Fibroblast of lung (primary cell): ENCODE results near the gene STPG4. TPM values are rescaled to one million over a fixed set of nuclear protein-coding genes. Genes with fewer than 3 reads are reported as not detected.
"Not testable (repeated sequence)": the region's sequence is repeated elsewhere in the genome, so short reads cannot be mapped to it uniquely, and the experiment has no call there.

Experiments
- DNase-seq, 2 donors: peaks; one replicate each; pipeline versions ENCODE4 v3.0.0 to v3.0.0-alpha.2; 2010; ENCODE audit warnings: low read depth in 2 of 2
- H2AFZ ChIP-seq: 2 replicates; pipeline ENCODE4 v1.5.1; 2012; ENCODE audit warnings: low read length, control low read depth, inconsistent platforms
- H3K27ac ChIP-seq: 2 replicates; pipeline ENCODE4 v1.5.1; 2011; ENCODE audit warnings: low read length, control low read depth; ENCODE audit not compliant: insufficient read depth
- H3K27me3 ChIP-seq: 2 replicates; pipeline ENCODE4 v1.5.1; 2011; ENCODE audit warnings: mild to moderate bottlenecking, low read length; ENCODE audit not compliant: control insufficient read depth, insufficient read depth
- H3K36me3 ChIP-seq: 2 replicates; pipeline ENCODE4 v1.5.1; 2011; ENCODE audit warnings: low read length; ENCODE audit not compliant: control insufficient read depth, insufficient read depth
- H3K4me1 ChIP-seq: 2 replicates; pipeline ENCODE4 v1.5.1; 2011; ENCODE audit warnings: low read length; ENCODE audit not compliant: control insufficient read depth, insufficient read depth; ENCODE audit errors: extremely low read depth
- H3K4me2 ChIP-seq: 2 replicates; pipeline ENCODE4 v1.5.1; 2011; ENCODE audit warnings: low read length, control low read depth; ENCODE audit not compliant: insufficient read depth; ENCODE audit errors: extremely low read depth
- H3K4me3 ChIP-seq, 4 experiments: fragments of 200-600 bp in 1 of 4; sonication (generic) in 1 of 4; replicated peaks in 1 of 4; 2 replicates each; pipeline ENCODE4 v1.5.1; 2011 to 2016; ENCODE audit warnings: low read length in 4 of 4, low read depth in 3 of 4, mild to moderate bottlenecking in 3 of 4, control low read depth in 2 of 4, inconsistent platforms in 1 of 4, mixed read lengths in 1 of 4; ENCODE audit not compliant: insufficient read depth in 1 of 4; ENCODE audit errors: control extremely low read depth in 1 of 4
- H3K79me2 ChIP-seq: 2 replicates; pipeline ENCODE4 v1.5.1; 2012; ENCODE audit warnings: mild to moderate bottlenecking, low read length, inconsistent platforms; ENCODE audit not compliant: control insufficient read depth, insufficient read depth
- H3K9ac ChIP-seq: 2 replicates; pipeline ENCODE4 v1.5.1; 2011; ENCODE audit warnings: mild to moderate bottlenecking, low read length, control low read depth; ENCODE audit not compliant: insufficient read depth
- H3K9me3 ChIP-seq: 2 replicates; pipeline ENCODE4 v1.5.1; 2012; ENCODE audit warnings: low read depth, low read length; ENCODE audit not compliant: control insufficient read depth, insufficient read depth
- H4K20me1 ChIP-seq: 2 replicates; pipeline ENCODE4 v1.5.1; 2011; ENCODE audit warnings: low read length; ENCODE audit not compliant: control insufficient read depth, insufficient read depth; ENCODE audit errors: extremely low read depth
- EZH2 ChIP-seq: IDR thresholded peaks from 2 replicates; pipeline ENCODE4 v1.5.1; 2012; ENCODE audit warnings: low read length, control low read depth, mild to moderate bottlenecking; ENCODE audit errors: missing control alignments
- polyA plus RNA-seq, 2 donors: library from polyadenylated mRNA; depleted of rRNA in 1 of 2; stranded (reverse) in 1 of 2; unstranded in 1 of 2; fragments of >200 nt; gene quantifications; 2 replicates each; pipeline ENCODE4 v1.2.1, GENCODE V29; 2011 to 2012; ENCODE audit warnings: missing spikeins in 1 of 2
- total RNA-seq: library from RNA; depleted of rRNA; stranded (reverse); fragments of >200 nt; gene quantifications from 2 replicates; pipeline ENCODE4 v1.2.1, GENCODE V29; 2014
- TF ChIP-seq, protein P1 (sequence below), 2 donors: IDR thresholded peaks in 1 of 2; conservative IDR thresholded peaks in 1 of 2; 1 replicate in 1 of 2; 2 replicates in 1 of 2; pipeline ENCODE4 v1.5.1; 2011 to 2012; ENCODE audit warnings: low read length in 2 of 2, control low read depth in 1 of 2, inconsistent platforms in 1 of 2, low read depth in 1 of 2, mild to moderate bottlenecking in 1 of 2

The STPG4 gene
- total and polyA plus RNA-seq, 2 donors (not counting 1 experiment from before 2014, with no cell fraction given), result 0.33 TPM; not detected in 1

DNA sequence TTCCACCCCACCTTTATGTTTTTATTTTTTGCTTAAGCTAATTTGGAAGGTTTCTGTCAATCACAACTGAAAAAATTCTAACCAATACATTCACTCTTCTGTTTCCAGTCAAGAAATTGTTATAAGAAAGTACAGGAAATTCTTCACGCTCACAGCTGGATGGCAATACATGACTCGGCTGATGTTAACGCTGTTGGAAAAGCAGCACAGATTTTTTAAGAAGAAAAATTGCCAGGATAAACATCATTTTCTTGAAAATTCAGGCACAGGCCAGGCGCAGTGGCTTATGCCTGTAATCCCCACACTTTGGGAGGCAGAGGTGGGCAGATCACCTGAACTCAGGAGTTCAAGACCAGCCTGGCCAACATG lies 46.1 kb downstream of the STPG4 start:
- Histone ChIP-seq H3K27ac (no peak overlapping the region), H3K4me2 (no peak overlapping the region), H3K9ac (no peak overlapping the region), H3K79me2 (no peaks in the 10 kb centered on the region), H2AFZ (no peak overlapping the region), H3K4me3 (no peak overlapping the region), H3K9me3 (no peaks in the 10 kb centered on the region), H3K36me3 (no peaks in the 10 kb centered on the region), H4K20me1 (no peaks in the 10 kb centered on the region), H3K4me1 (no peaks in the 10 kb centered on the region), H3K27me3 (no peaks in the 10 kb centered on the region)
- no peak for TF ChIP-seq EZH2
- TF ChIP-seq, protein P1, sequence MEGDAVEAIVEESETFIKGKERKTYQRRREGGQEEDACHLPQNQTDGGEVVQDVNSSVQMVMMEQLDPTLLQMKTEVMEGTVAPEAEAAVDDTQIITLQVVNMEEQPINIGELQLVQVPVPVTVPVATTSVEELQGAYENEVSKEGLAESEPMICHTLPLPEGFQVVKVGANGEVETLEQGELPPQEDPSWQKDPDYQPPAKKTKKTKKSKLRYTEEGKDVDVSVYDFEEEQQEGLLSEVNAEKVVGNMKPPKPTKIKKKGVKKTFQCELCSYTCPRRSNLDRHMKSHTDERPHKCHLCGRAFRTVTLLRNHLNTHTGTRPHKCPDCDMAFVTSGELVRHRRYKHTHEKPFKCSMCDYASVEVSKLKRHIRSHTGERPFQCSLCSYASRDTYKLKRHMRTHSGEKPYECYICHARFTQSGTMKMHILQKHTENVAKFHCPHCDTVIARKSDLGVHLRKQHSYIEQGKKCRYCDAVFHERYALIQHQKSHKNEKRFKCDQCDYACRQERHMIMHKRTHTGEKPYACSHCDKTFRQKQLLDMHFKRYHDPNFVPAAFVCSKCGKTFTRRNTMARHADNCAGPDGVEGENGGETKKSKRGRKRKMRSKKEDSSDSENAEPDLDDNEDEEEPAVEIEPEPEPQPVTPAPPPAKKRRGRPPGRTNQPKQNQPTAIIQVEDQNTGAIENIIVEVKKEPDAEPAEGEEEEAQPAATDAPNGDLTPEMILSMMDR (conservative IDR thresholded peaks at IDR 0.05 in 1 of 2, IDR thresholded peaks at IDR 0.05 in 1 of 2; ENCODE audit: low read depth in 1 of 2, low read length in 2 of 2), result no peak
- no peak for DNase-seq

DNA sequence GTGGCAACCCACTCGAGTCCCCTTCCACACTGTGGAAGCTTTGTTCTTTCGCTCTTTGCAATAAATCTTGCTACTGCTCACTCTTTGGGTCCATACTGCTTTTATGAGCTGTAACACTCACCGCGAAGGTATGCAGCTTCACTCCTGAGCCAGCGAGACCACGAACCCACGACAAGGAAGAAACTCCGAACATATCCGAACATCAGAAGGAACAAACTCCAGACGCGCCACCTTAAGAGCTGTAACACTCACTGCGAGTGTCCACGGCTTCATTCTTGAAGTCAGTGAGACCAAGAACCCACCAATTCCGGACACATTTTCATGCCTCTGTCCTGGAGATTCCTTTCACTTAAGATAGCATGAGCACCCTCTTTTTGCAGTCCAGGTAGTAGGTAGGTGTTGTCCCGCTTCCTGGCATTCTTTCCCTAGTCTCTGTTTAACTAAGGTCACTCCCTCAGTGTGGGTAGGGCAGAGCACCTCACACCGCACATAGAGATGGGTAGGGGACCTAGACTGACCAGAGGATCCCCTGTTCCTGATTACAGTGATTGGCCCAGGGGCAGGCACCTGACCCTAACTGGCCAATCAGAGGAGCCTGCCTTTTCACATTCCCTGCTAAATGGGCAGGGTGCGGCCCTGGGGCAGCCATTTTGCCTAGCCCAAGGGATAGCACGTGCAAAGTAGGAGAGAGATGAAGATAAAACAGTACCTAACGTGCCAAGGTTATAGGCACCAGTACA lies 46.7 kb downstream of the STPG4 start:
- not testable (repeated sequence) for DNase-seq, H3K36me3 ChIP-seq, H3K9ac ChIP-seq, H3K79me2 ChIP-seq, H3K4me3 ChIP-seq, H3K27me3 ChIP-seq, H3K4me2 ChIP-seq, H2AFZ ChIP-seq, H4K20me1 ChIP-seq, H3K27ac ChIP-seq, H3K9me3 ChIP-seq, H3K4me1 ChIP-seq

DNA sequence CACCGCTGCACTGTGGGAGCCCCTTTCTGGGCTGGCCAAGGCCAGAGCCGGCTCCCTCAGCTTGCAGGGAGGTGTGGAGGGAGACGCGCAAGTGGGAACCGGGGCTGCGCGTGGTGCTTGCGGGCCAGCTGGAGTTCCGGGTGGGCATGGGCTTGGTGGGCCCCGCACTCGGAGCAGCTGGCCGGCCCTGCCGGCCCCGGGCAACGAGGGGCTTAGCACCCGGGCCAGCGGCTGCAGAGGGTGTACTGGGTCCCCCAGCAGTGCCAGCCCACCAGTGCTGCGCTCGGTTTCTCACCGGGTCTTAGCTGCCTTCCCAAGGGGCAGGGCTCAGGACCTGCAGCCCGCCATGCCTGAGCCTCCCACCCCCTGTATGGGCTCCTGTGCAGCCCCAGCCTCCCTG lies 47.9 kb downstream of the STPG4 start:
- H3K9ac ChIP-seq, DNase-seq, H3K9me3 ChIP-seq, H3K4me3 ChIP-seq, H2AFZ ChIP-seq, H4K20me1 ChIP-seq, H3K79me2 ChIP-seq, H3K27me3 ChIP-seq, H3K4me1 ChIP-seq, H3K27ac ChIP-seq, H3K4me2 ChIP-seq, H3K36me3 ChIP-seq: not testable (repeated sequence)

DNA sequence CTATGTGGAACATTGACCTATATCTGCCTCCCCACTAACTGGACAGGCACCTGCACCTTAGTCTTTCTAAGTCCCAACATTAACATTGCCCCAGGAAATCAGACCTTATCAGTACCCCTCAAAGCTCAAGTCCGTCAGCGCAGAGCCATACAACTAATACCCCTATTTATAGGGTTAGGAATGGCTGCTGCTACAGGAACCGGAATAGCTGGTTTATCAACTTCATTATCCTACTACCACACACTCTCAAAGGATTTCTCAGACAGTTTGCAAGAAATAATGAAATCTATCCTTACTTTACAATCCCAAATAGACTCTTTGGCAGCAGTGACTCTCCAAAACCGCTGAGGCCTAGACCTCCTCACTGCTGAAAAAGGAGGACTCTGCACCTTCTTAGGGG lies 48.9 kb downstream of the STPG4 start:
- not testable (repeated sequence) for H3K4me3 ChIP-seq, H3K9me3 ChIP-seq, H3K4me1 ChIP-seq, H3K36me3 ChIP-seq, H3K9ac ChIP-seq, DNase-seq, H3K4me2 ChIP-seq, H2AFZ ChIP-seq, H3K79me2 ChIP-seq, H4K20me1 ChIP-seq, H3K27ac ChIP-seq, H3K27me3 ChIP-seq

DNA sequence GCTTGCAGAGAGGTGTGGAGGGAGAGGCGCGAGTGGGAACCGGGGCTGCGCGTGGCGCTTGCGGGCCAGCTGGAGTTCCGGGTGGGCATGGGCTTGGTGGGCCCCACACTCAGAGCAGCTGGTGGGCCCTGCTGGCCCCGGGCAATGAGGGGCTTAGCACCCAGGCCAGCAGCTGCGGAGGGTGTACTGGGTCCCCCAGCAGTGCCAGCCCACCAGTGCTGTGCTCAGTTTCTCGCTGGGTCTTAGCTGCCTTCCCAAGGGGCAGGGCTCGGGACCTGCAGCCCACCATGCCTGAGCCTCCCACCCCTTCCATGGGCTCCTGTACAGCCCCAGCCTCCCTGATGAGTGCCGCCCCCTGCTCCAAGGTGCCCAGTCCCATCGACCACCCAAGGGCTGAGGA lies 55.4 kb downstream of the STPG4 start:
- DNase-seq, H3K36me3 ChIP-seq, H2AFZ ChIP-seq, H3K4me3 ChIP-seq, H3K27ac ChIP-seq, H3K4me1 ChIP-seq, H4K20me1 ChIP-seq, H3K9ac ChIP-seq, H3K27me3 ChIP-seq, H3K79me2 ChIP-seq, H3K4me2 ChIP-seq, H3K9me3 ChIP-seq: not testable (repeated sequence)
